Lower leg skin (tissue), 3 donors: ENCODE measurements around the gene MTM1.

Experiments
- CTCF ChIP-seq, 3 donors: fragments of 450-650 bp; IDR thresholded peaks; one replicate each; pipeline ENCODE4 v1.5.1; 2016; ENCODE audit warnings: antibody characterized with exemption in 3 of 3, mild to moderate bottlenecking in 3 of 3, moderate library complexity in 2 of 3
- POLR2A ChIP-seq, 2 donors: fragments of 450-650 bp; IDR thresholded peaks; one replicate each; pipeline ENCODE4 v1.6.1; 2016 to 2017; ENCODE audit warnings: antibody characterized with exemption in 2 of 2, mild to moderate bottlenecking in 1 of 2, moderate library complexity in 1 of 2

DNA sequence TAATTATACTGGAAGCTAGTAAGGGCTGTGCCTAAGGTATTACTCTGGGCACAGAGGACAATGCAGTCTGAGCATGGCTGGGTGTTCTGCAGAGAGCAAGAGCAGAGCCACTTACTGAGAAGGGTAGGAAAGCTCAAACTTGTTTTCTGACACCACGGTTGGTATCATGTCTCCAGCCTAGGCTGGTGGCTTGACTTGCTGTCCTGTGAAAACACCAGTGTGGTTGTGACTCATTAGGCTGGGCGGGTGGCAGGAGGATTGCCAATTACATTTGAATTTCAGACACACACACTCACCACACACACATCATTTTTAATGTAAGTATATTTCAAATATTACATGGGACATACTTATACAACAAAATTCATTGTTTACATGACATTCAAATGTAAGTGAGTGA is 19.7 kb upstream of the MTM1 start:
- TF ChIP-seq CTCF (IDR thresholded peaks at IDR 0.05) (no peak), POLR2A (IDR thresholded peaks at IDR 0.05) (no peak)
